GM18951 (cell line): ENCODE results near the gene MAGIX.
"Not testable (repeated sequence)": the region's sequence is repeated elsewhere in the genome, so short reads cannot be mapped to it uniquely, and the experiment has no call there.

ENCODE experiments used
- POLR2A ChIP-seq: IDR thresholded peaks from 4 replicates; pipeline ENCODE4 v1.6.1; 2011; ENCODE audit warnings: mild to moderate bottlenecking; ENCODE audit not compliant: insufficient read length, insufficient read depth; ENCODE audit errors: extremely low read depth
- in situ Hi-C: fragments of 300-500 bp; cut with MboI; formaldehyde crosslinking; loops from one replicate; pipeline ENCODE4 v1.12.0; 2022; ENCODE audit warnings: low sequenced_read_pairs, mixed read lengths, inconsistent platforms; ENCODE audit not compliant: unreplicated experiment

MAGIX gene

DNA sequence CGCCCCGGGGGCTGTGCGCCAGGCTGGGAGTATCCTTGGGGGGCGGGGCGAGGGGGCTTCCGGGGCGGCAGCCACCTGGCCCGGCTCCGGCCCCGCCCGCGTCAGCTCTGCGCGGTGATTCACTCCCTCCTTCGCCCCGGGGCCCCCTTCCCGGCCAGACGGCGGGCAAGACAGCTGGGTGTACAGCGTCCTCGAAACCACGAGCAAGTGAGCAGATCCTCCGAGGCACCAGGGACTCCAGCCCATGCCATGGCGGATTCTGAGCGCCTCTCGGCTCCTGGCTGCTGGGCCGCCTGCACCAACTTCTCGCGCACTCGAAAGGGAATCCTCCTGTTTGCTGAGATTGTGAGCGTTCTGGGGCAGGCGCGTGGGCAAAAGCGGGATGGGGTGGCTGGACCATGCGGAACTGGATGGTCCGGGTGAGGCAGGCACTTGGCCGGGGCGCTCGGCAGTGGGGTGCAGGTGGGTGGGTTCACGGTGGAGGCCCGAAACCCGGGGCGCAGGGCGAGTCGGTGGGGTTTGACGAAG is 9.3 kb downstream of the MAGIX start, which contains the start of gene PLP2:
PLP2 (plus strand) TSS at position 147 of the 528 bp plus-strand sequence; CDS start at position 250, 103 bp downstream.
- in situ Hi-C loops: no loop called here
- TF ChIP-seq POLR2A: peak; percentile 65

DNA sequence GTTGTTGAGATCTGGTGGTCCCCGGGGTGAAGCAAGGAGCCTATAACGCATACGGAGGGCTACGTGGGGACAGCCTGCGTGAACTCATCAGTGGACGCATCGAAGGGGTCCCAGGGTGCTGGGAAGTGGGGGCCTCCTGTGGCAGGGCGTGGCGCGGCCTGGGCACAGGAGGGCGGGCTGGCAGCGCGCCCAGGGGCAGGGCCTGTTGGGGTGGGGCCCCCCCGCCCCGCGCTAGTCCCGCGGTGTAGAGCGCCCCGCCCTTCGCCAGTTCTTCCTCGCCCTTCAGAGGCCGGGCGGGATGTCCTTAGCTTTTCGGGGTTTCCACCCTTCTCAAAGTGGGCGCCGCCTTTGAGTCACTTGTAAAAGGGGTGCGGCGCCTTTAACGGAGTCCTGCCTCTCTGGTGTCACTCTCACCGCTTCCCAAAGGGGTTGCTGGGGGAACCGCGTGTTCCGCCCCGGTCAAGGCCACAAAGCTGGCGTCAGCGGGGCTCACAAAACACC is 9.8 kb downstream of the MAGIX start:
- in situ Hi-C loops: no loop called here
- no peak for TF ChIP-seq POLR2A

DNA sequence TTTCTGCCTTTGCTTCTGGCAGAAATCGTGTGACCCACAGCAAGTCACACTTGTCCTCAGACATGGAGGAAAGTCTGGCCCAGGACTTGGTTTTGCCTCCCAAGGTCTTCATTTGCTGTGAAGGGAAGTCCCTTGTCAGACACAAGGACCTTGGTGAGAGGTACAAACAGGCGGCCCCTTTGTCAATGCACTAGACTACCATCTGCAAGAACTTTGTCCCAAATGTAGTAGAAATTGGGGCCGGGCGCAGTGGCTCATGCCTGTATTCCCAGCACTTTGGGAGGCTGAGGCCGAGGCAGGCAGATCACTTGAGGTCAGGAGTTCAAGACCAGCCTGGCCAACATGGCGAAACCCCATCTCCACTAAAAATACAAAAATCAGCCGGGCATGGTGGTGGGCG is 11.0 kb downstream of the MAGIX start:
- in situ Hi-C loops: not testable (repeated sequence)

DNA sequence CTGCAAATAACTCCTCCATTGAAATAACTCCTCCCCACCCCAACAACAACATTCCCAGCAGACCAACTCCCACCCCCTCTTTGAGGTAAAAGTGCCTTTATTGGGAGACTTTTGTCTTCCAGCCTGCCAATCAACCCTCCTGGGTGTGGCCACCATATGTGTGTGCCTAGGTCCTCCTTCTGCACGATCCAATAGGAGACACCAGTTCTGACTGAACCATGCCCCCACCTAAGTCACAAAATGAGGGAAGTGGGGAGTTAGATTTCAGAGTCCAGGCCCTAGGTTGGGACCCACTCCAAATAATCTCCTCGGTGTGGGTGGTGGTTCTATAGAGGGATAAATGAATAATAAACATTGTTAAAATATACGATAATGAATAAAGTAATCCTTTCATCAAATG is 12.2 kb downstream of the MAGIX start:
- in situ Hi-C loops: no loop called here
- no peak for TF ChIP-seq POLR2A

DNA sequence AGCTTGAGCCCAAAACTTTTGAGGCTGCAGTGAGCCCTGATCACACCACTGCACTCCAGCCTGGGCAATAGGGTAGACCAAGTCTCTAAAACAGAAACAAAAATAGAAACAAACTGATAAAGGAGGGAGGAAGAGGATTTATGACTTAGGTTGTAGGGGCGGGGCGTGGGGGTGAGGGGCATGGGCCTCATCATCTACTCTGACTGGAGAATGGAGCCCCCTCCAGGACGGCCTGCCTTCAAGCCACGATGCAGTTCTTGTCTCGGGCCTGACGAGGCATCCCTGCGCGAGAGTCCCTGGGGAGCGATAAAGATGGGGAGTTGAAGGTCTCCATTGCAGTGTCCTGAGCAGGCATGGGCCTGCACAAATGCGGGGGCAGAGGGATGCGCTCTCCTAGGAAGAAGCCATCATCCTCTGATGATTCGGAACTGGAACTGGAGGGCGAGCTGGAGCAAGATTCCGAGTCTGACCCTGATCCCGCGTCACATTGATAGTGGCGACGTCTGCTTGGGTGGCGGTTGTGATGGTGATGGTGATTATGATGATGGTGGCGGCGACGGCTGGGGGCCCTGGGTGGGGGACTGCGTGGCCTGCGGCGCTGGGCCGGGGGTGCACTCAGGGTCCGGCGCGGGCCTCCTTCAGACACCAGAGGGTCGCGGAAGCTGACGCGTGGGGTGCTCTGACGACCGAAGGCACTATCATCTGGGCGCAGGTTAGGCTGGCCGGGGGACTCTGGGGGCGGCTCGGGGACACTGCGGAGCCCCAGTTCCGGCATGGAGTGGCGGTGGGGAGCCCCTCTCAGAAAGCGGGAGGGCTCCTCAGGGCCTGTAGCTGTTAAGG is 13.1 kb downstream of the MAGIX start:
- in situ Hi-C loops: no loop called here
- no peak for TF ChIP-seq POLR2A

DNA sequence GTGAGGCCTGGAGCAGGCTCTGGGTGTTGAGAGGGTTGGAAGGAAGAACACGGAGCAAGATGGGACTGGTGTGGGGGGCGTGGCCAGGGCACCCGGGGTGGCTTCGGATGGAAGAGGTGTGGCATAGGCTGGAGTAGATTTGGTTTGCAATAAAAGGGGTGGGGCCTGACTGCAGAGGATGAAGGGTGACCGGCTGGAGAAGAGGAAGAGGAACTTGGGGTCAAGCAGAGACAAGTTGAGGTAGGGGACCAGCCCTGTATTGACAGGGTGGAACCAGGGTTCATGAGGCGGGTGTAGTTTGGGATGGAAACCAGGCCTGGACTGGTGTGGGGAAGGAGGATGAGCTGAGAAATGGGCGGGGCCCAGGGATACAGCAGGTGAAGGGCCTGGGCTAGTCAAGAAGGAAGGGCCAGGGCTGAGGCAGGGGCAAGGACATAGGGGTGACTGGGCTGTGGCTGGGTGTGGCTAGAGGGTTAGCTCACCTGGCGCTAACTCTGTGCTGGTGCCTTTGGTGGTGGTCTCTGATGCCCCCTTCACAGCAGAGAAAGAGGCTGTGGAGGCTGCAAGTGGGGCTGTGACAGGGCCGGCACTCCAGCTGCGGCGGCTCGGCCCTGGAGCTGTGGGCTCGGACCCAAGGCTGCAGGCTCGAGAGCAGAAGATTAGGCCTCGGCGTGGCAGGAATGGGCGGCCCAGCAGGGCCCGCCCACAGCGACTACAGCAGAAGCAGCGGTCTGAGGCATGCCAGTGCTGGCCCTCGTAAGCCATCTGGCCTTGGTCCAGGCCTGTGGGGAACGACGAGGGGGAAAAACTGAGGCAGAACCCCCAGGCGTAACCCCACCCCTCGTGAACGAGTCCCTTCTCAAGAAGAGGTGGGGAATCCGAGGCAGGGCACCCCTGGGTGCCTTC is 14.1 kb downstream of the MAGIX start:
- in situ Hi-C loops: no loop called here
- no peak for TF ChIP-seq POLR2A

DNA sequence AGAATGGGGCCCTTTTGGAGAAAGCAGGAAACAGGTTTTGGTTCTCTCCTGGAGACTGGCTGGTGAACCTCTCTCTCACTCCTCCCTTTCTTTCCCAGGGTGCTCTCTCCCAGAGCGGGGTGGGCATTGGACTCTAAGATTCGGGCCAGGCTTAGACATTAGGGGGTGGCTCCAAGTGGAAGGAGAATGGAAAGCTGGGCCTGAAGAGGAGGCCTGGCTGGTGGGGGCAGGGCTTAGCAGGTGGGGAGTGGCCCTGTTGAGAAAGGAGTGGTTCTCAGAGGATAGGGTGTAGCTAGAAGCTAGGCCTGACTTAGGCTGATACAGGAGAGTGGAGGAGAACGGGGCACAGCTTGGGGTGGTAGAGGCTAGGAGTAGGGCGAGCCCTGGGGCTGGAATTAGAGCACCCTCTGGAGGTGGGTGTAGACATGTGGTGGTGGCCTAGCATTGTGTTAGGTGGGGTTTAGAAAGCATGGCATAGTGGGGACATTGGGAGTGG is 14.8 kb downstream of the MAGIX start:
- no peak for TF ChIP-seq POLR2A
- in situ Hi-C loops: no loop called here

DNA sequence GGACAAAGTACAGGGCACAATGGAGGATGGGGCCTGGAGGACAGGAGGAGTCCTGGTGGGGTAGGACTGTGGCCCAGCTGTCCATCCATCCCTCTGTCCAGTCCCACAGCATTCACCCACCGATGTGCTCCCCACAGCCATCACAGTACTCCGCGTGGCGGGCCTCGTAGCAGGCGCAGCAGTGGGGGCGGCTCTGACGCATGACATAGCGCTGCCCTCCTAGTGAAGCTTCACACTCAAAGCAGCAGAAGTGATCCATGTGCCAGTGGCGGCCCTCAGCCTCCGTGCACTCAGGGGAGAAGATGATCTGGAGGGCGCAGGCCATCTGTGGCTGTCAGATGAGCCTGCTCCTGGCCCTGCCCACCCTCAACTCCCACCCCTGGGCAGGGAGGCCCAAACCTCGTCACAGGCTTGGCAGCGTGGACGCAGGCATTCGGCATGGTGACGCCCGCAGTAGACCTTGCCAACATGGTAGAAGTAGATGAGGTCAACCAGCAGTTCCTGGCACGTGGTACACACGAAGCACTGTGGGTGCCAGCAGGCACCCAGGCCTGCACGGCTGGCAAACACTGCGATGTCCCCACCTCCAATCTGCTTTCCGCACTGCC is 15.4 kb downstream of the MAGIX start:
- no peak for TF ChIP-seq POLR2A
- in situ Hi-C loops: no loop called here

DNA sequence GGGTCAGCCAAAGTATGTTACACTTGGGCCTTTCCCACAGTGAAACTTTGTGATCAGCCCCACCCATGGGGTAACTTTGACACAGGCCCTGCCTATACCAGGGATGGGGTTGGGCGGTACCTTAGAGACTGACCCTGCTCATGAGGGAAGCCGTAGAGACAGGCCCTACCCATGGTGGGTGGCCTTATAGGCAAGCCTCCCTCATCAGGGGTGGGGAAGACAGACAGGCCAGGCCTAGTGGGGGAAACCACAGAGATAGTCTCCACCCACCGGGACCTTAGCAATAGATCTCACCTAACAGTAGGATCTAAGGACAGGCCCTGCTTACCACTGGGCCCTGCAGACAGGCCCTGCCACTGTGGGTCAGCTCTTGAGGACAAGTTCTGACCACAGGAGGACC is 16.0 kb downstream of the MAGIX start:
- in situ Hi-C loops: no loop called here
- TF ChIP-seq POLR2A: no peak

DNA sequence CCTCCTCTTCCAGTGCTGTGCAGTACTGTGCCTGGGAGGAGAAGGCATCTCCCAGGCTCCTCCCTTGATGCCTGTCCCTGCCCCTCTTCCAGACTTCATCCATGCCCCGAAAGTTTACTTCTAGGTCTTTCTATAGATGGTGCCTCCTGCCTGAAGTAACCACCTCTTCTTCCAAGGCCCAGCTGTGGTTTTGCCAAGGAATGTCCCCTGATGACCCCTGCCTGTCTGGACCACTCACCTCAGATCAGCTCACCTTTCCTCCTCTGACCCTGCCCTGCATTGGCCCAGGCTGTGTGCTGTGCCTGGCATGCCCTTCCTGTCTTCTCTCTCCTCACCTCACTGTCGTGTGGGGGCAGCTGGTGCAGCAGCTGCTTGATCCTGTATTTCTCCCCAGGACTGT is 16.8 kb downstream of the MAGIX start:
- no peak for TF ChIP-seq POLR2A
- in situ Hi-C loops: no loop called here

DNA sequence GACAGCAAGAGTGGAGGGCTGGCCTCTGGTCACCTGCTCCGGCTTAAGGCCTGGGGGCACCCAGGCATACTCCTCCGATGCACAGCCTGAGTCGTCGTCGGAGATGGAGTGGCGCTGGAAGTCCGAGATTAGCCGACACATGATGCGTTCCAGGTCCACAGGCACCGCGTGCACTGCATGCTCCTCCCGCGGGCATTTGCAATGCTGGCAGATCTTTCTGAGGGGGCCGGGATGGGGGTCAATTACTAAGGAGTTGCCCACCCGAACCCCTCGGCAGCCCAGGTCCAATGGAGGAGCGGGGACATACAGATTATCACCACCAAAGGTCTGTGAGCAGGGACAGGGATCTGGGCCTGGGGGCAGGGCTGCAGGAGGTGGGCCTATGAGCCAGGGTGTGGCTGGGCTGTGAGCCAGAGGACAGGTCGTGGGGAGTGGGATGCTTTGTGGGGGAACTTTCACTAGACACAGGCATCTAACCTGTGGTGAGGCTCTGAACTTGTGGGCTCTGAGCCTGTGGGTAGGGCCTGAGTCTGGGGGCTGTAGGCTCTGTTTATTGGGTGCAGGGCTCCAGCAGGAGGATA is 21.2 kb downstream of the MAGIX start:
- in situ Hi-C loops: no loop called here
- no peak for TF ChIP-seq POLR2A
